ENCODE results near the gene FKBP2.

FKBP2 gene

DNA sequence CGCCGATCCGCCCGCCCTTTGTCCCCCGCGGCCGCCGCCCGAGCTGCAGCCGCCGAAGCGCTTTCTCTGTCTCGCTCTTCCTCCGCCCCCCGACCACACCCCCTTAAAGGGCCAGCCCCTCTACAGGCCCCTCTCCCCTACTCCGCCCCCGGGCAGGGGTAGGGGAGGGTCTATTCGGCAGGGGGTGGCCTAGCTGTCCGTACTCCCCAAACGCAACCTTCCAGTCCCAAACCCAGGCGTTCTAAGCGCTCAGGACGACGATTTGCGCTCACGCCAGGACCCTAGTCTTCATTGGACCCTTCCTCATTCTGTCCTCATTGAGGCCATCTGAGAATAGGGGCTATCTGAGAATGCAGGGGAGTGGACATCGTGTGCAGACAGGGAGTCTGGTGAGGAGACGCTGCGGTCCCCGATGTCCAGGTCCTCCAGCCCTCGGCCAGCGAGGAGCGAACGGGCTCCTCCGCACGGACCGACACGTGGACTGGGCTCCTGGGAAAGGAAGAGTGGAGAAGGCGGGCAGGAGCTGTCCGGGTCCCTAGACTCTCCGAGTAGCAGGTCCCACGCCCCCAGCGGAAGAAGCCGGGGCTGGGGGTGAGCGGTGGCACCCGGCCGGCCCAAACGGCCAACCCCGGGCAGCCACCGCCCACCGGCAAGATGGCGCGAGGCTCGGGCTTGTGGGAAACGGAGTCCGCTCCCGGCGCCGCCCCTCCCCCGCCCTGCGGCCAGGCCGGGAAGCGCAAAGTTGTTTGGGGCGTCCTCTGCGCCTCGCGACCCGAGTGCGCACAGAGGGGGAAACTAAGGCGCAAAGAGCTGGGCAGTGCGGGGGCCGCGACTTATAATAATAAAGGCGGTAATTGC is 6.2 kb downstream of the FKBP2 start, which contains the start of gene PPP1R14B:
Gene PPP1R14B (minus strand): TSS at position 73 of the 858 bp plus-strand sequence. CDS start 270 bp downstream, outside the sequence.
- Histone ChIP-seq H3K4me1 (ENCODE audit: insufficient read depth, insufficient read length) (peaks cover 46% of the 10 kb centered on the region), H3K27me3 (ENCODE audit: insufficient read depth, insufficient read length) (no peaks in the 10 kb centered on the region), H3K9me3 (ENCODE audit: insufficient read depth, low read length) (no peaks in the 10 kb centered on the region), H3K4me3 (ENCODE audit: insufficient read length, low read depth) (peak within 1 kb of the TSS; percentile 88), H3K36me3 (ENCODE audit: insufficient read depth, insufficient read length, low read length) (peaks cover 34% of the 10 kb centered on the region), H3K9ac (ENCODE audit: insufficient read length, low read depth) (peak within 1 kb of the TSS; percentile 96)
- no peak for DNase-seq (ENCODE audit: low read depth, low spot score)
- TF ChIP-seq YY1 (IDR thresholded peaks at IDR 0.05; ENCODE audit: insufficient read depth, insufficient read length) (peak; percentile 83), ZNF274 (IDR thresholded peaks at IDR 0.05; ENCODE audit: low read depth, low read length) (no peak)

DNA sequence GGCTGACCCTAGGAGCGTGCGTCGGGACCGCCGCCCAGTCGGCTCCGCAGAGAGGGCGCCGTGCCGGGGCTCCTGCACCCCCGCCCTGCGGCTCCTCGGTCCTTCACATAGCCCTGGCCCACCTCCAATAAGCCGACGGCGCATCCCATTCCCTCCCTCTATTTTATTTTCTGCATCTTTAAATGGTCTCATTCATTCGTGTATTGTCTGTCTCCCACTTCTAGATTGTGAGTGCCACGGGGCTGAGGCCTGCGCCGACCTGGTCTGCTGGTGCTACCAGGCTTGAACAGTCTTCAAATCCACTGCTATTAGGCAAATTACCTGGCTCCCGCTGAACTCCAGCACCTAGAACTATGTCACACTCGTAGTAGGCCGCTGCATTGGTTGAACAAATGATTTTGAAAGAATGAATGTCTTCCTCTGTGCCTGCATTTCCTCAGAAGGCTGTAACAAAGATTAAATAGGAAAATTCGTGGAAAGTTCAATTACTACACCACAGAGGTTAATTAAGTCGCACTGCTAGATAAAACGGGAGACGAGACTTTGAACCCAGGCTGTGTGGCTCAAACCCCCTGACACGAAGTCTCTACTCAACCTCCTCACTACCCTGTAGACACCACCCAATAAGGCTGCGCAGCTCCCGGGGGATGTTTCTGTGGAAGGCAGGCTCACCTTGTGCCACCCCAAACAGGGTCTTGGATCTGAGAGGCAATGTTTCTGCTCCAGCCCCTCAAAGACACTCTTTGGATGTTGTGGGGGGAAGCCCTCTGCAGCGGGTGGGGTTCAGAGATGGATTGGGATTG is 7.0 kb downstream of the FKBP2 start:
- Histone ChIP-seq H3K36me3 (ENCODE audit: insufficient read depth, insufficient read length, low read length) (peaks cover 31% of the 10 kb centered on the region), H3K4me3 (ENCODE audit: insufficient read length, low read depth) (peak overlapping the region; percentile 81), H3K9ac (ENCODE audit: insufficient read length, low read depth) (peak overlapping the region; percentile 90), H3K4me1 (ENCODE audit: insufficient read depth, insufficient read length) (peaks cover 47% of the 10 kb centered on the region), H3K27me3 (ENCODE audit: insufficient read depth, insufficient read length) (no peaks in the 10 kb centered on the region), H3K9me3 (ENCODE audit: insufficient read depth, low read length) (no peaks in the 10 kb centered on the region)
- DNase-seq (ENCODE audit: low read depth, low spot score), result no peak
- no peak for TF ChIP-seq ZNF274 (IDR thresholded peaks at IDR 0.05; ENCODE audit: low read depth, low read length)
- TF ChIP-seq YY1 (IDR thresholded peaks at IDR 0.05; ENCODE audit: insufficient read depth, insufficient read length), result no peak
- TF ChIP-seq SUZ12 (IDR thresholded peaks at IDR 0.05; ENCODE audit: extremely low read depth, insufficient read depth, insufficient read length), result no peak

DNA sequence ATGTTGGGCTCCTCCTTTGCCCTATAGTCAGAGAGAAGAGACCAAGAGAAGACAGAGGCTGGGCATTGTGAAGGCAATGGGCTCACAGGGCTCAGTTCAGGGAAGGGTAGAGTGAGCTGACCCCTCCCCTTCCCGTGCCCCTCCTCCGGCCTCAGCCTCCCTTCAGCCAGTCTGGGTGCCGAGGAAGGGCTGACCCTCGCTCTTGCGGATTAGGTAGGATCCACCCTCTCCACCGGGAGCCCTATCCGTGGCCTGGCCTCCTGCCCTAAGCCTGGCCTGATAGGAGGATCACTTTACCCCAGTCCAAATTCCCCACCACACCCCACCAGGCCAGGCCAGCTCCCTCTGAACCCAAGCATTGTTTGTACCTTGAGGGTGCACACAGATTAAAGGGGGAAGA is 7.7 kb downstream of the FKBP2 start:
- peaks cover 31% of the 10 kb centered on the region for H3K36me3 ChIP-seq (ENCODE audit: insufficient read depth, insufficient read length, low read length)
- H3K27me3 ChIP-seq (ENCODE audit: insufficient read depth, insufficient read length), result no peaks in the 10 kb centered on the region
- no peak for DNase-seq (ENCODE audit: low read depth, low spot score)
- TF ChIP-seq ZNF274 (IDR thresholded peaks at IDR 0.05; ENCODE audit: low read depth, low read length), result no peak
- no peak for TF ChIP-seq SUZ12 (IDR thresholded peaks at IDR 0.05; ENCODE audit: extremely low read depth, insufficient read depth, insufficient read length)
- no peak for TF ChIP-seq YY1 (IDR thresholded peaks at IDR 0.05; ENCODE audit: insufficient read depth, insufficient read length)
- H3K4me1 ChIP-seq (ENCODE audit: insufficient read depth, insufficient read length), result peaks cover 45% of the 10 kb centered on the region
- H3K9me3 ChIP-seq (ENCODE audit: insufficient read depth, low read length), result no peaks in the 10 kb centered on the region
- peak overlapping the region; percentile 90 for H3K9ac ChIP-seq (ENCODE audit: insufficient read length, low read depth)
- H3K4me3 ChIP-seq (ENCODE audit: insufficient read length, low read depth), result no peak overlapping the region

DNA sequence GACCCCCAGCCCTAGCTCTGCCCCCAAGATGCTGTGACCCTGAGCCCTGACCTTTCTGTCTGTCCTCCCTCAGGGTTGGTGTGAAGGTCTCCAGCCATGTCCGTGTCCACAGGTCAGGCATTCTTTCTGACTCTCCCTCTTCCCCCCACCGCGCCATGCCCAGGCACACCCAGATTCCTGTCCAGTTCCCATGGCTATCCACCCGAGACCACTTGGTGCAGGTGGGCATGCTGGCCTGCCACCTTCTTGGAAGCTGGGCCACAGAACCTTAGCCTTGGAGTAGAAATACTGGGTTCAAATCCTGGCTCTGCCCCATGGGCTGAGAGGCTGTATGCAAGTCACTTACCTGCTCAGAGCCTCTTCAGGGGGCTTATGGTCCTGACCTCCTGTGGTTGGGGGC is 8.1 kb downstream of the FKBP2 start:
- DNase-seq (ENCODE audit: low read depth, low spot score), result no peak
- Histone ChIP-seq H3K27me3 (ENCODE audit: insufficient read depth, insufficient read length) (no peaks in the 10 kb centered on the region), H3K9ac (ENCODE audit: insufficient read length, low read depth) (peak overlapping the region; percentile 90), H3K4me1 (ENCODE audit: insufficient read depth, insufficient read length) (peaks cover 42% of the 10 kb centered on the region), H3K4me3 (ENCODE audit: insufficient read length, low read depth) (no peak overlapping the region), H3K9me3 (ENCODE audit: insufficient read depth, low read length) (no peaks in the 10 kb centered on the region), H3K36me3 (ENCODE audit: insufficient read depth, insufficient read length, low read length) (peaks cover 30% of the 10 kb centered on the region)
- TF ChIP-seq YY1 (IDR thresholded peaks at IDR 0.05; ENCODE audit: insufficient read depth, insufficient read length), result no peak
- no peak for TF ChIP-seq SUZ12 (IDR thresholded peaks at IDR 0.05; ENCODE audit: extremely low read depth, insufficient read depth, insufficient read length)
- TF ChIP-seq ZNF274 (IDR thresholded peaks at IDR 0.05; ENCODE audit: low read depth, low read length), result no peak

DNA sequence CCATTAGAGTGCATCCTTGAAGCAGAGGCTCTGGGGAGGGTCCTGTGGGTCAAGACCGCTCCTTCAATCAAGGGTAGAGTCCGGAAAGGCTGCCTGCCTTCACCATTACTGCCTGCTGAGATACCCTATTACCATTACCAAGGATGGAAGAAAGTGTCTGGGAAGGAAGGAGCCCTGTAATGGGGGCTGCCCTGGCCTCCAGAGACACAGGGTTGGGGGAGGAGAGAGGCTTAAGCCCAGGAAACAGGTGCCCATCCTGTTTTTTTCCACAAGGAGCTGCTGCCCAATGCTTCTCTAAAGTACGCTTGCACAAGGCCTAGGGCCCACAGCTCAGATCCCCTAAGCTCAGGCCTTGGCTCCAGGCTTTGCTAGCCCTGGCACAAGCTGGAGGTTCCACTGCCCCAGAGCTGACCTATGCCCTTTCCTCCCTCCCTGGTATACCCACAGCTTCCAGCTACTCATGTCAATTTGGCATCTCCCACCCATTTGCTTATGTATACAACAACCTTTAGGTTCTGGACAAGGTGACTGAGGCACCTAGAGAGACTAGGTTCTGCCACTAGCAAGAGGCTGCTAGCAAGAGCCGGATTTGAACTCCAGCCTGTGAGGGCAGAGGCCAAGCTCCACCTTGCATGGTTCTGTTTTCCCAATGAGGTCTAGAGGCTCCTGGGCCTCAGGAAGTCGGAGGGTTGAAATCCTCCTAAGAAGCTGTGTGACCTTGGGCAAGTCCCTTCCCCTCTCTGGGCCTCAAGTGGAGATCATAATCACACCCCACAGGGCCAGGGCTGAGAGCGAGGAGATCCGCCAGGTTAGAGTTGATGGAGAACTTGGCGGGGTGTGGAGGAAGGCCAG is 8.9 kb downstream of the FKBP2 start:
- Histone ChIP-seq H3K9ac (ENCODE audit: insufficient read length, low read depth) (peak overlapping the region; percentile 90), H3K36me3 (ENCODE audit: insufficient read depth, insufficient read length, low read length) (peaks cover 31% of the 10 kb centered on the region), H3K4me1 (ENCODE audit: insufficient read depth, insufficient read length) (peaks cover 40% of the 10 kb centered on the region), H3K9me3 (ENCODE audit: insufficient read depth, low read length) (no peaks in the 10 kb centered on the region), H3K27me3 (ENCODE audit: insufficient read depth, insufficient read length) (no peaks in the 10 kb centered on the region), H3K4me3 (ENCODE audit: insufficient read length, low read depth) (no peak overlapping the region)
- DNase-seq (ENCODE audit: low read depth, low spot score), result peak; percentile 92
- TF ChIP-seq YY1 (IDR thresholded peaks at IDR 0.05; ENCODE audit: insufficient read depth, insufficient read length) (no peak), SUZ12 (IDR thresholded peaks at IDR 0.05; ENCODE audit: extremely low read depth, insufficient read depth, insufficient read length) (no peak), ZNF274 (IDR thresholded peaks at IDR 0.05; ENCODE audit: low read depth, low read length) (no peak)

DNA sequence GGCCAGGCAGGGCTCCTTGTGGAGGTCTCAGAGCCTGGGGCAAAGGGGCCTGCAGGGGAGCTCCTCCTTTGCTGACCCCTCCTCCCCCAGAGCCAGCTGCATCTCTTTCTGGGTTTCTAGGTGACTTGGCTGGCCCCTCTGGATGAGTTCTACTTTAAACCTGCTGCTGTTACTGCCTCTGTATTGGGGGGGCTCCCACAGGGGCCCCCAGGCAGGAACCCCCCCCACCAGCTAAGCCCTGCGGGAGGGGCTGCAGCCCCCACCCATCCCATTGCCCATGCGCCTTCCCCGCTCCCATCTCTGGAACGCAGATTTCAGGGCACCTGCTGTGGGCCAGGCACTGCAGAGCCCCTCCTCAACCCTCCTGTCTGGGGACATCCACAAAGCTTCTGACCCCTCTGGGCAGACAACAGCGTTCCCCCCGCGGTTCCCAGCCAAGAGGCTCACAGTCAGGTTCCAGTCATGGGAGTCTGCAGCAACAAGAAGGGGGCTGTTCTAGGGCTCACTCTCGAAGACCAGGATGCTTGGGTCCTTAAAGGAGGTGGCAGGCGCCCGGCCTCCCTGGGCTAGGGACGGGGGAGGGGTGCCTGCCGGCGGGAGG is 9.6 kb downstream of the FKBP2 start:
- TF ChIP-seq SUZ12 (IDR thresholded peaks at IDR 0.05; ENCODE audit: extremely low read depth, insufficient read depth, insufficient read length) (no peak), YY1 (IDR thresholded peaks at IDR 0.05; ENCODE audit: insufficient read depth, insufficient read length) (no peak), ZNF274 (IDR thresholded peaks at IDR 0.05; ENCODE audit: low read depth, low read length) (no peak)
- DNase-seq (ENCODE audit: low read depth, low spot score), result no peak
- Histone ChIP-seq H3K9ac (ENCODE audit: insufficient read length, low read depth) (peak overlapping the region; percentile 84), H3K27me3 (ENCODE audit: insufficient read depth, insufficient read length) (no peaks in the 10 kb centered on the region), H3K36me3 (ENCODE audit: insufficient read depth, insufficient read length, low read length) (peaks cover 30% of the 10 kb centered on the region), H3K4me1 (ENCODE audit: insufficient read depth, insufficient read length) (peaks cover 38% of the 10 kb centered on the region), H3K4me3 (ENCODE audit: insufficient read length, low read depth) (peak overlapping the region; percentile 65), H3K9me3 (ENCODE audit: insufficient read depth, low read length) (no peaks in the 10 kb centered on the region)
